ENCODE measurements around the gene EPHA1. TPM values are rescaled to one million over a fixed set of nuclear protein-coding genes. Genes with fewer than 3 reads are reported as not detected.

EPHA1 gene
- total and polyA plus RNA-seq, 2 of the 4 experiments (the other 2 are of a cell fraction) = 0.10 TPM; not detected in 1

- Histone ChIP-seq H2BK5ac (ENCODE audit: low read depth, low read length, poor library complexity, severe bottlenecking) (no peak overlapping the region), H3K79me1 (ENCODE audit: low read depth in 1 of 2, low read length in 2 of 2) (no peaks in the 10 kb centered on the region), H3K27ac (ENCODE audit: insufficient read depth, low read length) (no peak overlapping the region), H2AK9ac (replicated peaks; ENCODE audit: low read depth, low read length, poor library complexity) (no peak overlapping the region), H3K4me3 (ENCODE audit: insufficient read depth, low read depth, low read length) (no peak overlapping the region), H3K27me3 (ENCODE audit: control insufficient read depth, insufficient read depth, low read length) (no peaks in the 10 kb centered on the region), H2AFZ (replicated peaks; ENCODE audit: low read length, poor library complexity) (no peak overlapping the region), H3K9ac (ENCODE audit: low read depth, low read length) (no peak overlapping the region), H4K5ac (ENCODE audit: low read depth, low read length) (no peak overlapping the region), H4K8ac (ENCODE audit: low read depth in 2 of 2, low read length in 2 of 2) (no peak overlapping the region), H3K4me2 (ENCODE audit: low read depth, low read length) (no peak overlapping the region), H2BK20ac (ENCODE audit: low read depth, low read length) (no peak overlapping the region), H2BK120ac (ENCODE audit: low read depth, low read length) (no peak overlapping the region), H3K56ac (ENCODE audit: extremely low read depth, insufficient read depth, low read length) (no peak overlapping the region), H3K9me1 (ENCODE audit: insufficient read depth, low read length) (no peaks in the 10 kb centered on the region; the same call in 1 of the 2 replicates), H2AK5ac (ENCODE audit: low read depth, low read length) (no peak overlapping the region), H3K23ac (ENCODE audit: low read depth, low read length) (peak overlapping the region; percentile 65; the same call in 1 of the 2 replicates), H4K20me1 (ENCODE audit: insufficient read depth, low read length) (no peaks in the 10 kb centered on the region), H4K91ac (ENCODE audit: insufficient read depth, low read depth, low read length) (no peak overlapping the region), H2BK15ac (ENCODE audit: low read depth, low read length) (no peak overlapping the region), H3K4me1 (ENCODE audit: control insufficient read depth, insufficient read depth, low read length) (peaks cover 4% of the 10 kb centered on the region), H3K36me3 (ENCODE audit: control insufficient read depth, insufficient read depth, low read length) (no peaks in the 10 kb centered on the region), H3K4ac (ENCODE audit: low read depth, low read length) (peak overlapping the region; percentile 40; the same call in 1 of the 2 replicates), H3K18ac (ENCODE audit: low read depth, low read length) (no peak overlapping the region), H3K9me3 (ENCODE audit: control insufficient read depth, insufficient read depth, low read length) (no peaks in the 10 kb centered on the region), H3K14ac (replicated peaks; ENCODE audit: low read depth, low read length) (no peak overlapping the region)
- POLR2A ChIA-PET (ENCODE audit: unreplicated experiment) = no interaction called here
- BruUV-seq (replicated peaks) = no TSS peak
- no peak for TF ChIP-seq POLR2A (IDR thresholded peaks at IDR 0.05; ENCODE audit: low read depth, low read length)
- TF ChIP-seq MXI1 (IDR thresholded peaks at IDR 0.05; ENCODE audit: borderline replicate concordance, low read depth, low read length) = no peak
- no peak for TF ChIP-seq MAZ (IDR thresholded peaks at IDR 0.05; ENCODE audit: borderline replicate concordance, low read depth, low read length)
- no peak for TF ChIP-seq ELK1 (IDR thresholded peaks at IDR 0.05; ENCODE audit: borderline replicate concordance, low read depth, low read length)
- TF ChIP-seq USF2 (IDR thresholded peaks at IDR 0.05; ENCODE audit: low read depth, low read length) = no peak
- no peak for TF ChIP-seq SMC3 (IDR thresholded peaks at IDR 0.05; ENCODE audit: low read depth, low read length)
- no peak for TF ChIP-seq RFX5 (IDR thresholded peaks at IDR 0.05; ENCODE audit: low read depth, low read length)
- TF ChIP-seq MAFK (IDR thresholded peaks at IDR 0.05; ENCODE audit: low read depth, low read length) = no peak
- no peak for TF ChIP-seq CTCF (conservative IDR thresholded peaks at IDR 0.05; ENCODE audit: low read depth, low read length)
- TF ChIP-seq RAD21 (IDR thresholded peaks at IDR 0.05; ENCODE audit: low read length) = no peak
- TF ChIP-seq CEBPB (IDR thresholded peaks at IDR 0.05; ENCODE audit: low read depth, low read length) = no peak
- TF ChIP-seq BHLHE40 (IDR thresholded peaks at IDR 0.05; ENCODE audit: low read depth, low read length) = no peak
- no peak for TF ChIP-seq CHD1 (IDR thresholded peaks at IDR 0.05; ENCODE audit: low read depth, low read length)
- TF ChIP-seq RCOR1 (IDR thresholded peaks at IDR 0.05; ENCODE audit: insufficient replicate concordance, low read length) = no peak
- TF ChIP-seq NFE2L2 (IDR thresholded peaks at IDR 0.05; ENCODE audit: low read depth, low read length) = no peak
- TF ChIP-seq FOS (IDR thresholded peaks at IDR 0.05; ENCODE audit: low read depth, low read length) = no peak
- dilution Hi-C loops (cut with HindIII; ENCODE audit: low sequenced_read_pairs, unreplicated experiment) = no loop called here
- in situ Hi-C loops (cut with MboI; ENCODE audit: low sequenced_read_pairs) = no loop called here
- CTCF ChIA-PET = interaction anchor here (0.7 to 3.7 kb wide), 4 partner anchors 16 to 941 kb away, joined by 3 to 24 read pairs (median 4); no protein-coding TSS in a partner anchor
- intact Hi-C loops (cut with micrococcal nuclease) = loop anchor here (2.0 to 5.0 kb wide), 2 partner anchors 177 to 411 kb away; no protein-coding TSS in a partner anchor
- DNase-seq (peak; percentile 26), ATAC-seq (ENCODE audit: low read depth) (peak; percentile 31; the same call in 1 of the 2 replicates)
- no CpG with 5 or more reads among the region's 1 CpG for WGBS, 2 experiments (ENCODE audit: extremely low coverage in 2 of 2, insufficient read length in 1 of 2)
These were observed 9.2 kb upstream of the EPHA1 start for GRCh38 chr7:143417734-143418383.

Data from IMR-90 (cell line).